ENCODE measurements around the gene WDR19. TPM values are rescaled to one million over a fixed set of nuclear protein-coding genes. Genes with fewer than 3 reads are reported as not detected.

WDR19 gene
- total RNA-seq, 1 experiment from 2014 or later, result 23.3 TPM

GRCh38 chr4:39279416-39279815 is 97.1 kb downstream of the WDR19 start:
- Mint-ChIP-seq H3K4me1 (no peaks in the 10 kb centered on the region), H3K9me3 (no peaks in the 10 kb centered on the region)
- no CpG with 5 or more reads among the region's 5 CpGs for WGBS (ENCODE audit: extremely low coverage, insufficient read length, low lambda C conversion rate)

More at GRCh38 chr4:39279416-39279815, 97.1 kb downstream of the WDR19 start:
- H2BK20ac ChIP-seq (ENCODE audit: low read depth, low read length, poor library complexity, severe bottlenecking), result no peak overlapping the region
- no peak overlapping the region for H2BK120ac ChIP-seq (ENCODE audit: low read depth, low read length, poor library complexity, severe bottlenecking)
- H3K14ac ChIP-seq (ENCODE audit: insufficient read depth, low read length), result no peak overlapping the region
- H4K91ac ChIP-seq (ENCODE audit: insufficient read length, low read depth, low read length), result no peak overlapping the region
- H2BK15ac ChIP-seq (ENCODE audit: low read depth, low read length), result no peak overlapping the region
- no peak overlapping the region for H3K4me2 ChIP-seq (ENCODE audit: insufficient read depth, insufficient read length, low read length)
- no peak overlapping the region for H3K18ac ChIP-seq (ENCODE audit: insufficient read length, low read depth, low read length)
- no peak overlapping the region for H3K4ac ChIP-seq (ENCODE audit: low read depth, low read length)
- no peak overlapping the region for H2AFZ ChIP-seq (ENCODE audit: low read length)
- H2AK5ac ChIP-seq (ENCODE audit: insufficient read length, low read length), result no peak overlapping the region
- no peak overlapping the region for H3K23ac ChIP-seq (ENCODE audit: insufficient read length, low read depth, low read length)
- no peaks in the 10 kb centered on the region for H3K27me3 ChIP-seq (ENCODE audit: insufficient read depth, low read length)
- no peak overlapping the region for H3K9ac ChIP-seq (ENCODE audit: extremely low read depth, insufficient read length, low read length)
- H3K9me3 ChIP-seq (ENCODE audit: control insufficient read depth, low read depth, low read length), result no peaks in the 10 kb centered on the region
- H3K79me1 ChIP-seq (ENCODE audit: insufficient read depth, low read depth, low read length, poor library complexity, severe bottlenecking), result no peaks in the 10 kb centered on the region
- no peaks in the 10 kb centered on the region for H3K4me1 ChIP-seq (ENCODE audit: insufficient read depth, low read length)
- H2BK5ac ChIP-seq (ENCODE audit: insufficient read length, low read length), result no peak overlapping the region
- no peaks in the 10 kb centered on the region for H3K27me3 Mint-ChIP-seq (ENCODE audit: low read depth)
- no peak for TF ChIP-seq CTCF (conservative IDR thresholded peaks at IDR 0.05)
- no peak overlapping the region for H4K8ac ChIP-seq (replicated peaks; ENCODE audit: insufficient read length, low read depth, low read length)
- no peaks in the 10 kb centered on the region for H3K79me2 ChIP-seq (ENCODE audit: insufficient read depth, low read length)
- no peaks in the 10 kb centered on the region for H4K20me1 ChIP-seq (ENCODE audit: control insufficient read depth, insufficient read depth, insufficient read length)
- H3K36me3 Mint-ChIP-seq (ENCODE audit: insufficient read depth in 1 of 3, low read depth in 3 of 3), result peaks cover 9 to 23% (median 10%) of the 10 kb centered on the region in 3 experiments; a peak in 5 of 7 replicates
- H3K4me3 Mint-ChIP-seq, result no peak overlapping the region
- DNase-seq, result no peak
- H4K5ac ChIP-seq (ENCODE audit: insufficient read length, low read depth, low read length), result no peak overlapping the region
- no peak overlapping the region for H3K27ac ChIP-seq (ENCODE audit: insufficient read length, low read depth, low read length)
- H3K23me2 ChIP-seq (ENCODE audit: insufficient read length, low read depth, low read length, poor library complexity, severe bottlenecking), result no peaks in the 10 kb centered on the region
- H2BK12ac ChIP-seq (ENCODE audit: insufficient read length, low read depth, low read length), result no peak overlapping the region
- H3T11ph ChIP-seq (ENCODE audit: low read length), result no peak overlapping the region
- no peak overlapping the region for H3K56ac ChIP-seq (ENCODE audit: insufficient read length, low read depth, low read length)
- peak overlapping the region in 1 of 3 experiments; percentile 69; a peak in 1 of 7 replicates for H3K27ac Mint-ChIP-seq
